Vagina (tissue), 2 donors: Measurements from ENCODE around the gene CD300LD.

Source experiments
- CTCF ChIP-seq, 3 experiments: fragments of 450-650 bp in 2 of 3; fragments of 200-600 bp in 1 of 3; sonication (generic) in 1 of 3; IDR thresholded peaks; one replicate each; pipeline ENCODE4 v1.5.1; 2017 to 2019; ENCODE audit warnings: antibody characterized with exemption in 3 of 3, mild to moderate bottlenecking in 2 of 3, moderate library complexity in 2 of 3
- POLR2A ChIP-seq, 2 donors: fragments of 450-650 bp; IDR thresholded peaks; one replicate each; pipeline ENCODE4 v1.6.1; 2017; ENCODE audit warnings: antibody characterized with exemption in 2 of 2, mild to moderate bottlenecking in 2 of 2, moderate library complexity in 2 of 2
- POLR2AphosphoS5 ChIP-seq, 2 donors: sonication (generic); formaldehyde crosslinking; IDR thresholded peaks; one replicate each; pipeline ENCODE4 v1.9.0; 2017; ENCODE audit warnings: antibody characterized with exemption in 2 of 2, mild to moderate bottlenecking in 2 of 2, low read depth in 1 of 2; ENCODE audit not compliant: insufficient read depth in 1 of 2

- no peak for TF ChIP-seq POLR2AphosphoS5 (IDR thresholded peaks at IDR 0.05; ENCODE audit: insufficient read depth in 1 of 2, low read depth in 1 of 2)
- no peak for TF ChIP-seq CTCF (IDR thresholded peaks at IDR 0.05)
- TF ChIP-seq POLR2A (IDR thresholded peaks at IDR 0.05): no peak
These were observed 40.5 kb upstream of the CD300LD start for GRCh38 chr17:74632617-74633016.
